H1 (cell line): Measurements from ENCODE around the gene ZFYVE27. TPM values are rescaled to one million over a fixed set of nuclear protein-coding genes. Genes with fewer than 3 reads are reported as not detected.
A peak's percentile ranks its signal among the peaks of the same experiment; 100 is the strongest.

Source experiments
- CTCF ChIA-PET: fragments of 300-600 bp; sonication (Branson Sonifier 250); formaldehyde crosslinking; loops from one replicate; lab custom pipeline; 2021; ENCODE audit not compliant: partially characterized antibody; lab: Charles Lee
- POLR2A ChIA-PET: fragments of 300-600 bp; sonication (Branson Sonifier 250); formaldehyde crosslinking; loops from one replicate; lab custom pipeline; 2021; ENCODE audit warnings: inconsistent platforms; ENCODE audit not compliant: partially characterized antibody; lab: Charles Lee
- DNase-seq, 2 experiments: peaks; one replicate each; pipeline versions ENCODE4 v3.0.0 to v3.0.0-alpha.2; 2010 to 2022; ENCODE audit warnings: low spot score in 2 of 2, low read depth in 1 of 2, mixed read lengths in 1 of 2
- FAIRE-seq: peaks from 2 replicates; lab custom pipeline; 2011; peaks lifted over from hg19 to GRCh38; lab: Jason Lieb, UNC
- H2AFZ ChIP-seq: 2 replicates; pipeline ENCODE4 v1.8.1; 2012; ENCODE audit warnings: low read length, inconsistent platforms
- H2AK5ac ChIP-seq: 2 replicates; pipeline ENCODE4 v1.6.1; 2013; ENCODE audit warnings: low read depth, low read length
- H2BK120ac ChIP-seq: replicated peaks from 2 replicates; pipeline ENCODE3; 2013; ENCODE audit warnings: low read depth, low read length, inconsistent platforms
- H2BK12ac ChIP-seq: 2 replicates; pipeline ENCODE4 v1.6.1; 2013; ENCODE audit warnings: low read depth, low read length
- H2BK15ac ChIP-seq: 2 replicates; pipeline ENCODE4 v1.6.1; 2013; ENCODE audit warnings: low read length
- H2BK20ac ChIP-seq: 2 replicates; pipeline ENCODE4 v1.6.1; 2013; ENCODE audit warnings: low read length
- H2BK5ac ChIP-seq: 2 replicates; pipeline ENCODE4 v1.6.1; 2013; ENCODE audit warnings: low read depth, low read length
- H3K14ac ChIP-seq: 2 replicates; pipeline ENCODE4 v1.6.1; 2013; ENCODE audit warnings: inconsistent platforms; ENCODE audit not compliant: insufficient read length
- H3K18ac ChIP-seq: 2 replicates; pipeline ENCODE4 v1.6.1; 2013; ENCODE audit warnings: low read length; ENCODE audit errors: extremely low read depth
- H3K23ac ChIP-seq: 2 replicates; pipeline ENCODE4 v1.6.1; 2013; ENCODE audit warnings: inconsistent platforms; ENCODE audit not compliant: insufficient read length
- H3K23me2 ChIP-seq: 2 replicates; pipeline ENCODE4 v1.6.1; 2013; ENCODE audit warnings: low read depth, low read length
- H3K27ac ChIP-seq: 2 replicates; pipeline ENCODE4 v1.6.1; 2011; ENCODE audit warnings: low read depth, low read length, inconsistent platforms
- H3K27me3 ChIP-seq, 4 experiments: replicated peaks in 1 of 4; 1 replicate in 1 of 4; 2 replicates in 3 of 4; pipeline versions ENCODE4 v1.6.1 to v1.8.1; 2011 to 2013; ENCODE audit warnings: low read length in 3 of 4, mild to moderate bottlenecking in 3 of 4, inconsistent platforms in 2 of 4, mixed read lengths in 2 of 4, moderate library complexity in 1 of 4; ENCODE audit not compliant: control insufficient read depth in 3 of 4, insufficient read depth in 3 of 4; ENCODE audit errors: extremely low read depth in 1 of 4
- H3K36me3 ChIP-seq, 4 experiments: 2 replicates each; pipeline versions ENCODE4 v1.6.1 to v1.8.1; 2011 to 2013; ENCODE audit warnings: mild to moderate bottlenecking in 4 of 4, low read length in 3 of 4, moderate library complexity in 2 of 4, control low read depth in 1 of 4, inconsistent platforms in 1 of 4; ENCODE audit not compliant: insufficient read depth in 4 of 4, control insufficient read depth in 2 of 4
- H3K4ac ChIP-seq: replicated peaks from 2 replicates; pipeline ENCODE3; 2013; ENCODE audit warnings: low read length, low read depth, mixed read lengths, inconsistent platforms; ENCODE audit not compliant: insufficient read length
- H3K4me1 ChIP-seq, 4 experiments: replicated peaks in 1 of 4; 1 replicate in 1 of 4; 2 replicates in 3 of 4; pipeline versions ENCODE4 v1.6.1 to v1.8.1; 2011 to 2013; ENCODE audit warnings: low read length in 3 of 4, inconsistent platforms in 2 of 4, mixed read lengths in 1 of 4; ENCODE audit not compliant: insufficient read depth in 4 of 4, control insufficient read depth in 3 of 4
- H3K4me2 ChIP-seq, 2 experiments: 2 replicates each; pipeline versions ENCODE4 v1.6.1 to v1.8.1; 2011 to 2013; ENCODE audit warnings: low read depth in 2 of 2, low read length in 2 of 2, control low read depth in 1 of 2, inconsistent platforms in 1 of 2, mild to moderate bottlenecking in 1 of 2; ENCODE audit not compliant: insufficient read depth in 1 of 2
- H3K4me3 ChIP-seq, 4 experiments: fragments of 200-600, 300-600 bp in 1 of 4; sonication (generic), shearing (Covaris generic), sonication (Bioruptor Twin) in 1 of 4; 2 replicates each; pipeline versions ENCODE4 v1.5.1 to v1.8.1; 2011 to 2016; ENCODE audit warnings: low read length in 4 of 4, low read depth in 3 of 4, control low read depth in 2 of 4, inconsistent platforms in 2 of 4, mild to moderate bottlenecking in 2 of 4, mixed read lengths in 1 of 4, moderate library complexity in 1 of 4; ENCODE audit not compliant: insufficient read depth in 2 of 4; ENCODE audit errors: extremely low read depth in 1 of 4
- H3K56ac ChIP-seq: replicated peaks from 2 replicates; pipeline ENCODE3; 2013; ENCODE audit warnings: low read depth, mild to moderate bottlenecking, mixed read lengths, low read length, inconsistent platforms; ENCODE audit not compliant: insufficient read length
- H3K79me1 ChIP-seq: 2 replicates; pipeline ENCODE4 v1.6.1; 2013; ENCODE audit warnings: low read depth, low read length, control low read depth
- H3K79me2 ChIP-seq, 2 experiments: 2 replicates each; pipeline versions ENCODE4 v1.6.1 to v1.8.1; 2012 to 2013; ENCODE audit warnings: low read length in 2 of 2, mild to moderate bottlenecking in 2 of 2, inconsistent platforms in 1 of 2; ENCODE audit not compliant: insufficient read depth in 2 of 2, control insufficient read depth in 1 of 2
- H3K9ac ChIP-seq, 4 experiments: replicated peaks in 1 of 4; 1 replicate in 1 of 4; 2 replicates in 3 of 4; pipeline versions ENCODE4 v1.6.1 to v1.8.1; 2011 to 2013; ENCODE audit warnings: low read depth in 3 of 4, low read length in 3 of 4, control low read depth in 2 of 4, mild to moderate bottlenecking in 2 of 4, moderate library complexity in 2 of 4, inconsistent platforms in 1 of 4; ENCODE audit errors: extremely low read depth in 1 of 4
- H3K9me3 ChIP-seq, 2 experiments: 2 replicates each; pipeline versions ENCODE4 v1.6.1 to v1.8.1; 2012 to 2013; ENCODE audit warnings: mild to moderate bottlenecking in 2 of 2, moderate library complexity in 2 of 2, control low read depth in 1 of 2, inconsistent platforms in 1 of 2, low read depth in 1 of 2, low read length in 1 of 2, mixed read lengths in 1 of 2; ENCODE audit not compliant: insufficient read depth in 2 of 2
- H4K20me1 ChIP-seq, 2 experiments: replicated peaks in 1 of 2; 2 replicates each; pipeline versions ENCODE3 to v1.8.1; 2011 to 2013; ENCODE audit warnings: inconsistent platforms in 2 of 2, low read length in 2 of 2, mild to moderate bottlenecking in 1 of 2; ENCODE audit not compliant: insufficient read depth in 2 of 2, control insufficient read depth in 1 of 2
- H4K5ac ChIP-seq: 2 replicates; pipeline ENCODE4 v1.6.1; 2013; ENCODE audit warnings: low read length, low read depth, mixed read lengths, inconsistent platforms; ENCODE audit not compliant: insufficient read length
- H4K8ac ChIP-seq: 2 replicates; pipeline ENCODE4 v1.8.0; 2013; ENCODE audit warnings: mild to moderate bottlenecking, moderate library complexity, low read length, inconsistent platforms; ENCODE audit not compliant: insufficient read depth; ENCODE audit errors: extremely low read depth
- H4K91ac ChIP-seq: replicated peaks from 2 replicates; pipeline ENCODE3; 2013; ENCODE audit warnings: low read length, mixed read lengths, inconsistent platforms; ENCODE audit not compliant: insufficient read length
- BACH1 ChIP-seq: IDR thresholded peaks from 2 replicates; pipeline ENCODE4 v1.6.1; 2012; ENCODE audit warnings: low read length, improper control_type of control experiment
- CBX5 ChIP-seq: fragments of 300-800, 300-1000 bp; sonication (generic); IDR thresholded peaks from 2 replicates; pipeline ENCODE4 v1.7.1; 2016; ENCODE audit warnings: antibody characterized with exemption, low read length, low read depth
- EP300 ChIP-seq, 2 experiments: IDR thresholded peaks; 1 replicate in 1 of 2; 2 replicates in 1 of 2; pipeline ENCODE4 v1.6.1; 2011 to 2012; ENCODE audit warnings: low read depth in 2 of 2, low read length in 2 of 2, mild to moderate bottlenecking in 2 of 2, borderline replicate concordance in 1 of 2, inconsistent platforms in 1 of 2, moderate library complexity in 1 of 2
- MAFK ChIP-seq: IDR thresholded peaks from 2 replicates; pipeline ENCODE4 v1.6.1; 2012; ENCODE audit warnings: low read depth, mild to moderate bottlenecking, improper control_type of control experiment, low read length
- POLR2AphosphoS5 ChIP-seq: IDR thresholded peaks from 2 replicates; pipeline ENCODE4 v1.6.1; 2011; ENCODE audit warnings: low read depth, low read length
- POU5F1 ChIP-seq: IDR thresholded peaks from 2 replicates; pipeline ENCODE4 v1.6.1; 2011; ENCODE audit warnings: low read depth, mild to moderate bottlenecking, low read length, moderate library complexity
- WGBS, 2 experiments: shearing (Covaris generic) in 1 of 2; methylation state at CpG; one replicate each; pipeline versions ENCODE4 v1.1.6 to v1.1.7; 2013 to 2015; ENCODE audit warnings: low lambda C conversion rate in 2 of 2, mixed read lengths in 2 of 2, inconsistent platforms in 1 of 2, low coverage in 1 of 2, missing lambda C conversion rate in 1 of 2; ENCODE audit not compliant: insufficient replicate concordance in 2 of 2, insufficient coverage in 1 of 2, insufficient read length in 1 of 2; ENCODE audit errors: extremely low coverage in 1 of 2, missing lambda C conversion rate in 1 of 2; 5-methylcytosine and 5-hydroxymethylcytosine counted together
- polyA plus RNA-seq, 7 experiments: library from polyadenylated mRNA; depleted of rRNA in 3 of 7; stranded (reverse) in 5 of 7; unstranded in 2 of 7; fragments of >200 nt in 5 of 7; fragments of 200-250 nt in 2 of 7; gene quantifications; 1 replicate in 5 of 7; 2 replicates in 1 of 7; 4 replicates in 1 of 7; pipeline versions ENCODE4 v1.2.1 to v1.2.3, GENCODE V29; 2011 to 2013; ENCODE audit warnings: missing spikeins in 2 of 7, mixed read lengths in 2 of 7
- total RNA-seq: library from RNA; stranded (reverse); fragmentation: NEBNext Ultra II Directional; extraction: Animal tissue kit (Norgen Biotek cat#: 25700); gene quantifications from 2 replicates; pipeline ENCODE4 v1.2.1, GENCODE V29; 2021
- TF ChIP-seq, protein P1 (sequence below): IDR thresholded peaks from 2 replicates; pipeline ENCODE4 v1.6.1; 2011; ENCODE audit warnings: low read depth, mild to moderate bottlenecking, low read length; ENCODE audit not compliant: insufficient read depth
- TF ChIP-seq, protein P2 (sequence below), 3 experiments: IDR thresholded peaks; 1 replicate in 2 of 3; 2 replicates in 1 of 3; pipeline versions ENCODE4 v1.5.1 to v1.6.1; 2011; ENCODE audit warnings: low read length in 3 of 3, mild to moderate bottlenecking in 3 of 3, inconsistent platforms in 2 of 3, low read depth in 1 of 3, moderate library complexity in 1 of 3; ENCODE audit not compliant: insufficient read depth in 1 of 3; ENCODE audit errors: control extremely low read depth in 1 of 3

Gene ZFYVE27
- total and polyA plus RNA-seq, 2 of the 8 experiments (the other 6 are each of a cell fraction or from before 2014, with no cell fraction given), result 16.6 to 19.8 TPM

DNA sequence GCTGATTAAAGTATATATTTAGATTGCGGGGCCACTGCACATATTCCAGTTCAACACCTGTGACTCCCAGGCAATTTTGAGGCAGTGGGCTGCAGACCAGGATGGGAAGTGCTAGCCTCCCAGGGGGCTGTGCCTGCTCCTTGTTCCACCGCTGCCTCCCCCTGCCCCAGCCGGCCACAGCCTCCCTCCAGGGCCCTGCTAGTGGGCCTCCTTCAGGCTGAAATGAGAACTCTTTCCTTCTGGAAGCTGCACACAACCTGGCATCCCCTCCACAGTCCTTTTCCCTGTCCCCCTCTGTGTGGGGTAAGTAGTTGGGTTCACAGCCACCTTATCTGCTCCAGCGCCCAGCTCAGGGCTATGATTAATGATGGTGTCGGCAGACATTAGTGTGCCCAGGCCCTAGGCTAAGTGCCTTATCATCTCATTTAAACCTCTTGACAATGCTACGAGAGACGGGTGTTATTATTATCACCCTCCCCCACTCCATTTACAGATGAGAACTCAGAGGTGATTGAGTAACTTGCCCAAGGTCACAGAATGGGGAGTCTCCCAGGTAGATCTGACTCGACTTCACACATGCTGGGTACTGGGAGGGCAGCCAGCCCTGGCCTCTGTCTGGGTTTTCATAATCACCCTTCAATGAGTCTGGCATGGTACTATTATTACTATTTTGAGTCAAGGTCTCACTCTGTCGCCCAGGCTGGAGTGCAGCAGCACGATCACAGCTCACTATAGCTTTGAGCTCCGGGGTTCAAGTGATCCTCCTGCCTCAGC lies 45.7 kb downstream of the ZFYVE27 start:
- POLR2A ChIA-PET, result interaction anchor here (2.2 kb wide), 1 partner anchor 12 kb away, joined by 5 read pairs; no protein-coding TSS in a partner anchor
- H3K18ac ChIP-seq, result no peak overlapping the region

More for the DNA sequence above, 45.7 kb downstream of the ZFYVE27 start:
- no peak for FAIRE-seq
- H3K23ac ChIP-seq, result no peak overlapping the region
- H3K23me2 ChIP-seq, result no peaks in the 10 kb centered on the region
- CTCF ChIA-PET, result interaction anchor here (0.6 to 8.8 kb wide), 6 partner anchors 10 to 87 kb away, joined by 3 to 98 read pairs (median 7); partner anchors contain the start of gene SFRP5
- no peaks in the 10 kb centered on the region for H4K20me1 ChIP-seq
- H3K79me1 ChIP-seq, result no peaks in the 10 kb centered on the region
- no peak overlapping the region for H3K27ac ChIP-seq
- no peak overlapping the region for H3K56ac ChIP-seq
- peaks cover 0 to 14% (median 5%) of the 10 kb centered on the region in 4 experiments; a peak in 6 of 7 replicates for H3K4me1 ChIP-seq
- no peaks in the 10 kb centered on the region for H3K79me2 ChIP-seq
- no peak overlapping the region for H2BK5ac ChIP-seq
- H3K4me3 ChIP-seq, result no peak overlapping the region
- no peak overlapping the region for H2BK15ac ChIP-seq
- no peak overlapping the region for H2BK12ac ChIP-seq
- 78% methylated on average over 10 of the region's 11 CpGs; no CpG with 5 or more reads in 1 of the 2 experiments for WGBS, 2 experiments
- H2BK20ac ChIP-seq, result no peak overlapping the region
- no peak overlapping the region for H4K91ac ChIP-seq
- no peak overlapping the region for H4K5ac ChIP-seq
- H2BK120ac ChIP-seq, result no peak overlapping the region
- TF ChIP-seq POU5F1 (no peak), MAFK (no peak), EP300 (IDR thresholded peaks at IDR 0.05; ENCODE audit: borderline replicate concordance in 1 of 2, low read depth in 2 of 2, low read length in 2 of 2) (no peak), POLR2AphosphoS5 (no peak), CBX5 (no peak), BACH1 (no peak)
- TF ChIP-seq, protein P1, sequence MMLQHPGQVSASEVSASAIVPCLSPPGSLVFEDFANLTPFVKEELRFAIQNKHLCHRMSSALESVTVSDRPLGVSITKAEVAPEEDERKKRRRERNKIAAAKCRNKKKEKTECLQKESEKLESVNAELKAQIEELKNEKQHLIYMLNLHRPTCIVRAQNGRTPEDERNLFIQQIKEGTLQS, result no peak
- TF ChIP-seq, protein P2, sequence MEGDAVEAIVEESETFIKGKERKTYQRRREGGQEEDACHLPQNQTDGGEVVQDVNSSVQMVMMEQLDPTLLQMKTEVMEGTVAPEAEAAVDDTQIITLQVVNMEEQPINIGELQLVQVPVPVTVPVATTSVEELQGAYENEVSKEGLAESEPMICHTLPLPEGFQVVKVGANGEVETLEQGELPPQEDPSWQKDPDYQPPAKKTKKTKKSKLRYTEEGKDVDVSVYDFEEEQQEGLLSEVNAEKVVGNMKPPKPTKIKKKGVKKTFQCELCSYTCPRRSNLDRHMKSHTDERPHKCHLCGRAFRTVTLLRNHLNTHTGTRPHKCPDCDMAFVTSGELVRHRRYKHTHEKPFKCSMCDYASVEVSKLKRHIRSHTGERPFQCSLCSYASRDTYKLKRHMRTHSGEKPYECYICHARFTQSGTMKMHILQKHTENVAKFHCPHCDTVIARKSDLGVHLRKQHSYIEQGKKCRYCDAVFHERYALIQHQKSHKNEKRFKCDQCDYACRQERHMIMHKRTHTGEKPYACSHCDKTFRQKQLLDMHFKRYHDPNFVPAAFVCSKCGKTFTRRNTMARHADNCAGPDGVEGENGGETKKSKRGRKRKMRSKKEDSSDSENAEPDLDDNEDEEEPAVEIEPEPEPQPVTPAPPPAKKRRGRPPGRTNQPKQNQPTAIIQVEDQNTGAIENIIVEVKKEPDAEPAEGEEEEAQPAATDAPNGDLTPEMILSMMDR (IDR thresholded peaks at IDR 0.05; ENCODE audit: control extremely low read depth in 1 of 3, insufficient read depth in 1 of 3, low read depth in 1 of 3, low read length in 3 of 3), result peak in 2 of 3 experiments; percentile 20 to 37; a peak in 2 of 4 replicates
- H3K36me3 ChIP-seq, result no peaks in the 10 kb centered on the region
- DNase-seq, result no peak
- no peaks in the 10 kb centered on the region for H3K27me3 ChIP-seq
- no peak overlapping the region for H2AK5ac ChIP-seq
- no peak overlapping the region for H2AFZ ChIP-seq
- H3K4me2 ChIP-seq, result no peak overlapping the region
- H3K9me3 ChIP-seq, result no peaks in the 10 kb centered on the region
- no peak overlapping the region for H4K8ac ChIP-seq
- H3K4ac ChIP-seq, result no peak overlapping the region
- no peak overlapping the region for H3K9ac ChIP-seq
- no peak overlapping the region for H3K14ac ChIP-seq
